HCT116 (cell line): ENCODE results near the gene NFIA. TPM values are rescaled to one million over a fixed set of nuclear protein-coding genes. Genes with fewer than 3 reads are reported as not detected.

Experiments used
- ATAC-seq: fragments of 200-7000 bp; cut with Tn5 transposase; 2 replicates; pipeline ENCODE4 v1.9.1; 2020; ENCODE audit warnings: mild to moderate bottlenecking, moderate library complexity
- BruUV-seq: library from RNA; stranded (reverse); fragments of 400-500 nt; replicated peaks from 2 replicates; lab custom pipeline; 2021; lab: Mats Ljungman, UMichigan
- CTCF ChIA-PET: fragments of 300-600 bp; sonication (Branson Sonifier 250); formaldehyde crosslinking; loops from one replicate; lab custom pipeline; 2021; ENCODE audit warnings: antibody characterized with exemption; lab: Charles Lee
- POLR2A ChIA-PET: fragments of 300-600, 350-600 bp; sonication (Branson Sonifier 250); formaldehyde crosslinking; loops from one replicate; lab custom pipeline; 2021; ENCODE audit warnings: antibody characterized with exemption; lab: Charles Lee
- RAD21 ChIA-PET, 2 experiments: fragments of 300-600 bp; sonication (Branson Sonifier 250); formaldehyde crosslinking; loops; one replicate each; lab custom pipeline; 2023; ENCODE audit warnings: low total read pairs in 2 of 2; ENCODE audit not compliant: uncharacterized antibody in 2 of 2, unreplicated experiment in 2 of 2, low non-redundant PET in 1 of 2; lab: Charles Lee
- DNase-seq: peaks from one replicate; pipeline ENCODE4 v3.0.0-alpha.2; 2010; ENCODE audit warnings: low read depth, low spot score
- H2AFZ ChIP-seq: fragments of 200-600 bp; shearing (Covaris generic), sonication (generic); 2 replicates; pipeline ENCODE4 v1.6.1; 2017; ENCODE audit warnings: low read depth, mixed run types, mixed read lengths, antibody characterized with exemption, low read length; ENCODE audit not compliant: poor library complexity, severe bottlenecking
- H3K27ac ChIP-seq: 2 replicates; pipeline ENCODE4 v1.5.1; 2012; ENCODE audit warnings: low read depth, low read length
- H3K27me3 ChIP-seq: fragments of 200-600 bp; sonication (generic); 2 replicates; pipeline ENCODE4 v1.6.1; 2016; ENCODE audit warnings: mixed run types, low read length, mixed read lengths; ENCODE audit not compliant: insufficient read depth
- H3K36me3 ChIP-seq, 2 experiments: fragments of 200-500 bp in 1 of 2; fragments of 200-600 bp in 1 of 2; sonication (Bioruptor generic) in 1 of 2; sonication (generic) in 1 of 2; 2 replicates each; pipeline versions ENCODE4 v1.5.1 to v1.6.1; 2014 to 2016; ENCODE audit warnings: low read length in 2 of 2, inconsistent platforms in 1 of 2, mixed read lengths in 1 of 2, mixed run types in 1 of 2; ENCODE audit not compliant: insufficient read depth in 2 of 2, control insufficient read depth in 1 of 2
- H3K4me1 ChIP-seq, 2 experiments: fragments of 200-600 bp in 1 of 2; sonication (generic) in 1 of 2; 2 replicates each; pipeline versions ENCODE4 v1.5.1 to v1.6.1; 2012 to 2017; ENCODE audit warnings: low read length in 2 of 2, inconsistent platforms in 1 of 2, mild to moderate bottlenecking in 1 of 2, mixed read lengths in 1 of 2, mixed run types in 1 of 2, moderate library complexity in 1 of 2; ENCODE audit not compliant: insufficient read depth in 2 of 2, control insufficient read depth in 1 of 2
- H3K4me2 ChIP-seq: fragments of 200-600 bp; sonication (generic); 2 replicates; pipeline ENCODE4 v1.6.1; 2017; ENCODE audit warnings: mixed run types, low read length, mixed read lengths
- H3K4me3 ChIP-seq, 2 experiments: fragments of 200-600 bp in 1 of 2; sonication (generic) in 1 of 2; replicated peaks in 1 of 2; 2 replicates each; pipeline ENCODE4 v1.5.1; 2011 to 2016; ENCODE audit warnings: low read length in 2 of 2, control low read depth in 1 of 2, low read depth in 1 of 2, mild to moderate bottlenecking in 1 of 2, mixed read lengths in 1 of 2, mixed run types in 1 of 2
- H3K79me2 ChIP-seq: fragments of 200-600 bp; sonication (generic); 2 replicates; pipeline ENCODE4 v1.6.1; 2017; ENCODE audit warnings: mild to moderate bottlenecking, mixed run types, low read length, moderate library complexity, mixed read lengths; ENCODE audit not compliant: insufficient read depth
- H3K9ac ChIP-seq: fragments of 200-600 bp; sonication (generic); 2 replicates; pipeline ENCODE4 v1.6.1; 2016; ENCODE audit warnings: low read length, mixed read lengths
- H3K9me2 ChIP-seq: fragments of 200-600 bp; sonication (generic), shearing (Covaris generic); 2 replicates; pipeline ENCODE4 v1.6.1; 2017; ENCODE audit warnings: mixed run types, mild to moderate bottlenecking, moderate library complexity; ENCODE audit not compliant: insufficient read depth
- H3K9me3 ChIP-seq, 2 experiments: fragments of 200-500 bp in 1 of 2; fragments of 200-600 bp in 1 of 2; sonication (Bioruptor generic) in 1 of 2; sonication (generic) in 1 of 2; 2 replicates each; pipeline ENCODE4 v1.6.1; 2014 to 2017; ENCODE audit warnings: low read length in 2 of 2, mixed read lengths in 2 of 2, inconsistent platforms in 1 of 2, low read depth in 1 of 2, mild to moderate bottlenecking in 1 of 2, mixed run types in 1 of 2, moderate library complexity in 1 of 2; ENCODE audit not compliant: control insufficient read depth in 1 of 2, insufficient read depth in 1 of 2
- H4K20me1 ChIP-seq: fragments of 200-600 bp; sonication (generic), shearing (Covaris generic); 2 replicates; pipeline ENCODE4 v1.6.1; 2017; ENCODE audit warnings: mixed run types, mild to moderate bottlenecking, moderate library complexity; ENCODE audit not compliant: insufficient read depth
- CBX3 ChIP-seq: IDR thresholded peaks from 2 replicates; pipeline ENCODE4 v1.6.1; 2012; ENCODE audit warnings: low read depth
- CEBPB ChIP-seq: IDR thresholded peaks from 2 replicates; pipeline ENCODE4 v1.6.1; 2012; ENCODE audit warnings: low read depth
- EGR1 ChIP-seq: IDR thresholded peaks from 2 replicates; pipeline ENCODE4 v1.6.1; 2012; ENCODE audit warnings: low read depth
- EZH2 ChIP-seq: fragments of 200-600 bp; sonication (generic); IDR thresholded peaks from 2 replicates; pipeline ENCODE4 v1.6.1; 2017; ENCODE audit warnings: antibody characterized with exemption, mixed run types
- EZH2phosphoT487 ChIP-seq: fragments of 200-600 bp; IDR thresholded peaks from 2 replicates; pipeline ENCODE4 v1.6.1; 2018; ENCODE audit warnings: antibody characterized with exemption, borderline replicate concordance
- POLR2AphosphoS5 ChIP-seq: IDR thresholded peaks from 2 replicates; pipeline ENCODE4 v1.6.1; 2011; ENCODE audit warnings: mild to moderate bottlenecking, low read depth, low read length, moderate library complexity
- RAD21 ChIP-seq: IDR thresholded peaks from 2 replicates; pipeline ENCODE4 v1.6.1; 2012; ENCODE audit warnings: low read depth, mild to moderate bottlenecking
- SP1 ChIP-seq: IDR thresholded peaks from 2 replicates; pipeline ENCODE4 v1.6.1; 2012; ENCODE audit warnings: low read depth
- SRF ChIP-seq: IDR thresholded peaks from 2 replicates; pipeline ENCODE4 v1.6.1; 2012; ENCODE audit warnings: low read depth
- intact Hi-C: fragments of 100-400 bp; cut with micrococcal nuclease; formaldehyde crosslinking; loops from 2 replicates; pipeline ENCODE4 v1.10.0; 2022
- total RNA-seq: library from RNA; stranded (reverse); gene quantifications from one replicate; pipeline ENCODE4 v1.2.1, GENCODE V29; 2021; ENCODE audit not compliant: unreplicated experiment
- TF ChIP-seq, protein P1 (sequence below): IDR thresholded peaks from 2 replicates; pipeline ENCODE4 v1.6.1; 2012

NFIA gene
- total RNA-seq, 1 experiment from 2014 or later = 17.2 TPM

DNA sequence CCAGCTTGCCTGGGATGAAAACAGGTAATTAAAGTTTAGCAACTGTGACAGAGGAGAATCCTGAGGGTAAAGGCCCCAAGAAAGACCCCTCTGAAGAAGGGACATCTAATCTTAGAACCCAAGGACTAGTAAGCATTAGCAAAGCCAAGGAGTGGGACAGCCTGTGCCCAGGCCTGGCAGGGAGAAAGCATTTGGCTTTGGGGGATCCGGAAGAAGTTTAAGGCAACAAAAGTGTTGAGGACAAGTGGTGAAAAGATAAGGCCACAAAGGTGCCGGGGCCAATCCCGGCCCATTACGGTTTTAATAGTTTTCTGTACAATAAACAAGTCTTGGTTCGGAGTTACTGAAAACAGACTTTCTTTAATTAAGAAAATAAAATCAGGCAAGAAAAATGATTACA is 367.0 kb downstream of the NFIA start:
- no TSS peak for BruUV-seq
- Histone ChIP-seq H3K27me3 (no peaks in the 10 kb centered on the region), H2AFZ (no peak overlapping the region), H3K9ac (no peak overlapping the region), H3K4me2 (no peak overlapping the region), H3K36me3 (no peaks in the 10 kb centered on the region), H3K4me3 (no peak overlapping the region), H3K79me2 (no peaks in the 10 kb centered on the region), H4K20me1 (no peaks in the 10 kb centered on the region), H3K9me3 (no peaks in the 10 kb centered on the region), H3K4me1 (peaks cover 0 to 3% of the 10 kb centered on the region in 2 experiments; a peak in 1 of 4 replicates), H3K9me2 (no peaks in the 10 kb centered on the region), H3K27ac (no peak overlapping the region)
- TF ChIP-seq EZH2 (no peak), SRF (no peak), SP1 (no peak), CBX3 (no peak), RAD21 (no peak)
- TF ChIP-seq, protein P1, sequence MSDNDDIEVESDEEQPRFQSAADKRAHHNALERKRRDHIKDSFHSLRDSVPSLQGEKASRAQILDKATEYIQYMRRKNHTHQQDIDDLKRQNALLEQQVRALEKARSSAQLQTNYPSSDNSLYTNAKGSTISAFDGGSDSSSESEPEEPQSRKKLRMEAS = no peak
- intact Hi-C loops = no loop called here
- CTCF ChIA-PET = no interaction called here
- POLR2A ChIA-PET = no interaction called here
- ATAC-seq (no peak), DNase-seq (no peak)
- RAD21 ChIA-PET = no interaction called here

DNA sequence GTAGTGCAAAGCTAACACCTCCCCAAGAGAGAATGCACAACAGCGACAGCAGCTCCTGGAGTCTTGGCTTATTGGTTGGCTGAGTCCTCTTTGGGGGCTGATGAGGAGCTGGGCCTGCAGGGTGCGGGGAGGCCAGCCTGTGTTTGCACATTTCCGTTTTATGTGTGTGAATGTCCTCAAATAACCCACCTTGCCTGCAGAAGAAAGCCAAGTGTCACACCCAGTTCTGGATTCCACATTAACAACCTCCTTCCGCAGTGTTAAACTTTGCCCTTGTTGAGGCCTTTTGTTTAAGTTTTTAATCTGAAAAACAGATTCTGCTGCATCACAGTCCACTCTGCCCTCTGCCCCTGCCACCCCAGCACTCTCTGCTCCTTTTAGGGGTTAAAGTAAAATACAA is 368.1 kb downstream of the NFIA start:
- DNase-seq = no peak
- ChIA-PET CTCF (interaction anchor here (1.6 kb wide), 1 partner anchor 471 kb away, joined by 7 read pairs; no protein-coding TSS in a partner anchor), POLR2A (no interaction called here), RAD21 (no interaction called here)
- Histone ChIP-seq H3K79me2 (no peaks in the 10 kb centered on the region), H3K36me3 (no peaks in the 10 kb centered on the region), H4K20me1 (no peaks in the 10 kb centered on the region), H3K4me1 (peaks cover 0 to 3% of the 10 kb centered on the region in 2 experiments; a peak in 1 of 4 replicates), H2AFZ (no peak overlapping the region), H3K9me2 (no peaks in the 10 kb centered on the region), H3K4me2 (no peak overlapping the region), H3K9ac (no peak overlapping the region), H3K4me3 (no peak overlapping the region), H3K27me3 (no peaks in the 10 kb centered on the region), H3K27ac (no peak overlapping the region), H3K9me3 (no peaks in the 10 kb centered on the region)
- no TSS peak for BruUV-seq
- intact Hi-C loops = loop anchor here (10.0 kb wide), 1 partner anchor 1296 kb away; no protein-coding TSS in a partner anchor
- ATAC-seq = no peak
- TF ChIP-seq CBX3 (no peak), SRF (no peak), CEBPB (no peak), EGR1 (no peak), POLR2AphosphoS5 (no peak), EZH2phosphoT487 (no peak)
- TF ChIP-seq, protein P1 = no peak
